IPS DF 19.7 (cell line): ENCODE data around the gene PTGFRN.
"Not testable (repeated sequence)": the region's sequence is repeated elsewhere in the genome, so short reads cannot be mapped to it uniquely, and the experiment has no call there.

Experiments
- DNase-seq: peaks from one replicate; pipeline ENCODE4 v3.0.0-alpha.2; 2013; ENCODE audit warnings: low read depth, low spot score

PTGFRN gene

GRCh38 chr1:116916002-116916401, 6.3 kb downstream of the PTGFRN start:
- DNase-seq: no peak

DNA sequence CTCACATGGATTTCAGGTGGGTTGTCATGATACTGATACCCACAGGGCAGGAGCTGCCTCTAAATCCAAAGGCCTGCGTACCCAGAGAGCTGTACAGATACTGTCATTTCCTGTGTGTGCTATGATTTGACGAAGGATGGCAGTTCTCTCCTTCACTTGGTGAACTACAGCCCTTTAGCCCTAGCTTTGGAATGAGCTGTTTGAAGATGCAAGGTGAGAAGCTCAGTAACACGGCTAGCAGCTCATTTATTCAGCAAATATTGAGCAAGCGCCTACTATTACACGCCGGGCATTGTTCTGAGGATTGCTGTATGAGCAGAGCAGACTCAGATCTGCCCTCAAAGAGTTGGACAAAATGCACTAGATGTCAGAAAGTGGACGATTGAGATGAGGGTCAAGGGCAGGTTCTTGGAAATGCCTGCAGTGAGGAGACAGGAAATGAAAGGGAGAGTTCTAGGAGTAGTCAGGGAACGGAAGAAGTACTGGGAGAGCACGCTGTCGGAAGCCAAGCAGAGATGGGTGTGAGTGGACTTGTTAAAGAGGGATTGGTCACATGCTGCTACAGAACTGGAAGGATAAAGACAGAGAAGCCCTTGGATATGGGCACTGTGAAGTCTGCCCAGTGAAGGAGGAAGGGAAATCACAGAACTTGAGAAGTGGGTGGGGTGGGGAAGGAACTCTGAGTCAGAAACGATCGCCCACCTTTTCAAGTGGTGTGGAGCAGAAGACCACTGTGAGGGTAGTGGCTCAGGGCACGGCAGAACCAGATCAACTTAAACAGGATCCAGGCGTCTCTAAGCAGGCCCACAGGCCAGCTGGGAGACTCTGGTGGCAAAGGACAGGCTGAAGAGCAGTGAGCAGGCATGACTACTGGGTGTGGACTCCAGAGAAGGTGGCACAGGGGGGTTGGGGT, 7.1 kb downstream of the PTGFRN start:
- no peak for DNase-seq

GRCh38 chr1:116918714-116919357, 9.1 kb downstream of the PTGFRN start:
- no peak for DNase-seq

DNA sequence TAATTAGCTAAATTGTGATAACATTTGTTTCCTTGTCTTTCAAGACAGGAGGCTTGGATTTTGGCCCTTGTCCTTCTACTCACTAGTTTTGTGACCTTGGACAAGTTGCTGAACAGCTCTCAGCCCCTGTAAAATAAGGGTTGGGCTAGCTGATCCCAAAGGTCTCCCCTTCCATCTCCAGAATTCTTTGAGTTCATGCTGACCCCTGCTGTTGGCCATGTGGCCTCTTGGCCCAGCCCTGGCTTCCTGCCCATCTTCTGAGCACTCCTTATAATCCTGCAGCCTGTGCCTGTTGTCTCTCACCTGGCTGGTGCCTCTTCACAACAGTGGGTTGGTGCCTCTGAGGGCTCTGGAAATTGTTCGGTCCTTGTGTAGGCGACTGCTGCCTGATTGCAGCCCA, 10.1 kb downstream of the PTGFRN start:
- no peak for DNase-seq

GRCh38 chr1:116920211-116920610, 10.5 kb downstream of the PTGFRN start:
- DNase-seq: no peak

GRCh38 chr1:116921301-116921885, 11.7 kb downstream of the PTGFRN start:
- DNase-seq: no peak

GRCh38 chr1:116921937-116922336, 12.2 kb downstream of the PTGFRN start:
- no peak for DNase-seq

- no peak for DNase-seq
These were observed 13.7 kb downstream of the PTGFRN start for GRCh38 chr1:116923421-116923820.

- DNase-seq: no peak
These were observed 17.5 kb downstream of the PTGFRN start for GRCh38 chr1:116927049-116927798.

GRCh38 chr1:116929961-116930592, 20.4 kb downstream of the PTGFRN start:
- DNase-seq: no peak

DNA sequence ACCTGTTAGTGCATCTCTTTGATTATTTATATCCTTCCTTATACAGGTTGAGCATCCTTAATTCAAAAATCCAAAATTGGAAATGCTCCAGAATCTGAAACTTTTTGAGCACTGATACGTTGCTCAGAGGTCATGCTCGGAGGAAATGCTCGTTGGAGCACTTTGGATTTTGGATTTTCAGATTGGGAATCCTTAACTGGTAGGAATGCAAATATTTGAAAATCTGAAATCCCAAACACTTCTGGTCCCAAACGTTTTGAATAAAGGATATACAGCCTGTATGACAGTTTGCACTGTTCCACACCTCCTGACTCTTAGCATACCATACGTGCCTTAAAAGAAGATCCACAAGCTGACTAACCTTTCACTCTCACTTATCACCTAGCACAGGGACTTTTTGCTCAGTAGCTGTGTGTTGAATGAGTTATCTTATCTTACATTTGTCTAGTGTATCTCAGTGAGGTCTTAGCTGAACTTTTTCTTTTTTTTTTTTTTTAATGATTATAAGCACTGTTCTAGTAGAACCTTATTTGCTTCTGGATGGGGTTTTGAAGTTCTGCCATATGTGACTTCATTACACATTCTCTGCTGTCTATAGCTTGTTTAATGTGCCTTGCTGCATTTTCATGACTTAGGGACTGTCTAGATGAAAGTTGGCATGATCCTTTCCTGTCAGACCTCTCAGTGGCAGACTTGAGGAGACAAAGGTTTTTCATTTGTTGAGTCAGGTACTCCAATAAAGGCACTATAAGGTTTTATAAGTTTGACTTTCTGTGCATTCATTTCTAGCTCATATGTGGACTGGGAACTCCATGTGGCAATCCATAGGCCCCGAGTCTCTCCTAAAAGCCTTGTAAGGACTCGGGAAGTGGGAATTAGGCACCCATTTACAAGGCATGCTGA, 21.6 kb downstream of the PTGFRN start:
- no peak for DNase-seq

DNA sequence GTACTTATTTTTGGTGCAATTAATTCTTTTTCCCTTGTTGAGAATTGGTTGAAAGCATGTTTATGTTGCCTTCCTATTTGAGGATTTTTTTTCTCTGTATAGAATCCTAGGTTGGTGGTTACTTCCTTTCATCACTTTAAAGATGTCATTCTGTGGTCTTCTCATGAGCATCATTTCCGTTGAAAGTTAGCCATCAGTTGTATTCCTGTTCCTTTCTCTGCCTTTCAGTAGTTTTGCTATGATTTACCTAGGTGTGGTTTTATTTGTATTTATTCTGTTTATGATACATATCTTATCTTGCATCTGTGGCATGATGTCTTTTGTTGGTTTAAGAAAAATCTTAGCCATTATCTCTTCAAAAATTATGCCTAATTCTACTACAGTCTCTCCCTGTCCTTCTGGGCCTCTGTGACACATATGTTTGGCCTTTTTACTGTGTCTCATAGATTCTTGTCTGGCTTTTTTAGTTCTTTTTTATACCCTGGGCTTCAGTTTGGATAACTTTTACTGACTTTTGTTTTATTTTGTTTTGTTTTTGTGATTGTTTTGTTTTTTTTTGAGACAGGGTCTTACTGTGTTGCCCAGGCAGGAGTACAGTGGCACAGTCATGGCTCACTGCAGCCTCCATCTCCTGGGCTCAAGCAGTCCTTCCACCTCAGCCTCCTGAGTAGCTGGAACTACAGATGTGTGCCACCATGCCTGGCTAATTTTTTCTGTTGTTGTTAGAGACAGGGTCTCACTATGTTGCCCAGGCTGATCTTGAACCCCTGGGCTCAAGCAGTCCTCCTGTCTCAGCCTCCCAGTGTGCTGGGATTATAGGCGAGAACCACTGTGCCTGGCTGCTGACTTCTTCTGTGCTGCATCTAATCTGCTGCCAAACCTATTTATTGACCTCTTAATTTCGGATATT, 24.1 kb downstream of the PTGFRN start:
- DNase-seq: no peak

GRCh38 chr1:116934586-116935207, 25.0 kb downstream of the PTGFRN start:
- DNase-seq: no peak

- DNase-seq: no peak
These were observed 28.5 kb downstream of the PTGFRN start for GRCh38 chr1:116938216-116938615.

- DNase-seq: not testable (repeated sequence)
These were observed 30.2 kb downstream of the PTGFRN start for GRCh38 chr1:116939780-116940543.

- no peak for DNase-seq
These were observed 31.3 kb downstream of the PTGFRN start for GRCh38 chr1:116940814-116941599.

- no peak for DNase-seq
These were observed 32.0 kb downstream of the PTGFRN start for GRCh38 chr1:116941670-116942069.
